ENCODE results near the gene ZC3H13. TPM values are rescaled to one million over a fixed set of nuclear protein-coding genes. Genes with fewer than 3 reads are reported as not detected.
A peak's percentile ranks its signal among the peaks of the same experiment; 100 is the strongest.

The ZC3H13 gene
- total RNA-seq, 3 donors from 2014 or later (not counting 1 experiment from before 2014, with no cell fraction given), result 54.3 to 75.3 (median 65.8) TPM

DNA sequence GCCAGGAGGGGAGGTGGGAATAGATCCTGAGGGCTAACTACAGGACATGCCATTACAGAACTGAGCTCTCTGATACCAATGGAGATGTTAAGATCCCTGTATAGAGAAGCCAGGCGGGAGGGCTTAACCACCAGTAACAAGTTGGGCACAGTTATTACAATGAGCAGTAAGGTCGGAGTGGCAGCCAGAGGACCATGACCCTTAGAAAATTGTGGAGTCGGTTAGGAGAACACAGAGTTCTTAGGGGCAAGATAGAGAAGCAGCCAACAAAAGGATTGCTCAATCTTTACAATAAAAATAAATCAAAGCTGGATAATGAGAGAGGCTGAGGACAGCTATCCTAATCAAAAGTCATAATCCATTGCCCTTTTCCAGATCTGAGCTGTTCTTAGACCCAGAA, 41.9 kb upstream of the ZC3H13 start:
- Histone ChIP-seq H3K9me3 (ENCODE audit: control insufficient read depth, insufficient read depth, low read length) (no peaks in the 10 kb centered on the region), H3K27ac (ENCODE audit: low read length) (no peak overlapping the region), H3K36me3 (ENCODE audit: control insufficient read depth, insufficient read depth, low read length) (no peaks in the 10 kb centered on the region), H3K4me3 (ENCODE audit: low read length) (no peak overlapping the region), H3K4me1 (ENCODE audit: control insufficient read depth, insufficient read depth, low read length) (no peaks in the 10 kb centered on the region), H3K27me3 (ENCODE audit: control insufficient read depth, insufficient read depth, low read length) (no peaks in the 10 kb centered on the region)
- peaks cover 14 to 46% of the 10 kb centered on the region in 2 donors for H3K27me3 Mint-ChIP-seq (ENCODE audit: low read depth in 2 of 2)
- H3K4me3 Mint-ChIP-seq, result no peak overlapping the region
- no peak overlapping the region for H3K27ac Mint-ChIP-seq
- H3K9me3 Mint-ChIP-seq, result no peaks in the 10 kb centered on the region
- no peaks in the 10 kb centered on the region for H3K36me3 Mint-ChIP-seq
- no peak for TF ChIP-seq CTCF (IDR thresholded peaks at IDR 0.05)
- peak in 1 of 3 donors; percentile 35 for ATAC-seq
- 92% methylated on average over 3 of the region's 3 CpGs for WGBS (ENCODE audit: insufficient coverage)
- intact Hi-C loops (cut with micrococcal nuclease), result no loop called here
- no peaks in the 10 kb centered on the region for H3K4me1 Mint-ChIP-seq
- DNase-seq, result no peak

DNA sequence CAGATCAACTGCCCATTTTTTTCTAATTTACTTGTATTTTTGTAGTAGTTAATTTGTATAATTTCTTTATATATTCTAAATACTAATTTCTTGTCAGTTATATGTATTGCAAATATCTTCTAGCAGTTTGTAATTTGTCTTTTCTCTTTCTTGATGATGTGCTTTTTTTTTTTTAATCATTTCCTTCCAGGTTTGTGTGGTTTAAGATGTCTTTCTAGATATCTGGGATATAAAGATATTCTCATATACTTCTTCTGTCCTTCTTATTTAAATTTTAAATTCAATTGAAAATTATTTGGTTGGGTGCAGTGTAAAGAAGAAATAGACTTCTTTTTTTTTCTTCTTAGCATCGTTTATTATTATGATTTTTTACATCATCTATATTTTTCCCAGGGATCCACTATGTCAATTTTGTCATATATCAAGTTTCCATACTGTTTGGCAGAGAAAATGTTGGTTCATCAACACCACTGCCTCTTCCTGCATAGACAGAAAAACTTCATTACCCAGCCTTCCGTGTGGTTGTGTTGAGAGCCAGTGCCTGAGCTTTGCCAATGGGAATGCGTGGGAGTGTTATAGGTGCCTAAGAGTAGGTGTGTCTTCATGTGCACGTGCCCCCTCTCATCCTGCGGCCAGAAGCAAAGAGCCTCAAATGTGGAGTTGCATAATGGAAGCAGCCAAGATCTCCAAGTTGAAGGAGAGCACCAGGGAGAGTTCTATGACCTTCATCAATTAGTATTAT, 36.4 kb upstream of the ZC3H13 start:
- no peaks in the 10 kb centered on the region for H3K4me1 Mint-ChIP-seq
- H3K4me3 Mint-ChIP-seq, result no peak overlapping the region
- no peaks in the 10 kb centered on the region for H3K9me3 Mint-ChIP-seq
- intact Hi-C loops (cut with micrococcal nuclease), result no loop called here
- Histone ChIP-seq H3K27ac (ENCODE audit: low read length) (no peak overlapping the region), H3K36me3 (ENCODE audit: control insufficient read depth, insufficient read depth, low read length) (no peaks in the 10 kb centered on the region), H3K27me3 (ENCODE audit: control insufficient read depth, insufficient read depth, low read length) (no peaks in the 10 kb centered on the region), H3K4me3 (ENCODE audit: low read length) (no peak overlapping the region), H3K4me1 (ENCODE audit: control insufficient read depth, insufficient read depth, low read length) (no peaks in the 10 kb centered on the region), H3K9me3 (ENCODE audit: control insufficient read depth, insufficient read depth, low read length) (no peaks in the 10 kb centered on the region)
- no peak overlapping the region for H3K27ac Mint-ChIP-seq
- 94% methylated on average over 4 of the region's 5 CpGs for WGBS (ENCODE audit: insufficient coverage)
- ATAC-seq (no peak), DNase-seq (no peak)
- H3K27me3 Mint-ChIP-seq (ENCODE audit: low read depth in 2 of 2), result peaks cover 14 to 45% of the 10 kb centered on the region in 2 donors
- no peak for TF ChIP-seq CTCF (IDR thresholded peaks at IDR 0.05)
- no peaks in the 10 kb centered on the region for H3K36me3 Mint-ChIP-seq

- Mint-ChIP-seq H3K9me3 (no peaks in the 10 kb centered on the region), H3K4me3 (no peak overlapping the region), H3K4me1 (no peaks in the 10 kb centered on the region), H3K27ac (no peak overlapping the region), H3K36me3 (no peaks in the 10 kb centered on the region), H3K27me3 (ENCODE audit: low read depth in 2 of 2) (peaks cover 13 to 39% of the 10 kb centered on the region in 2 donors)
- H3K27ac ChIP-seq (ENCODE audit: low read length), result no peak overlapping the region
- no peak for DNase-seq
- H3K9me3 ChIP-seq (ENCODE audit: control insufficient read depth, insufficient read depth, low read length), result no peaks in the 10 kb centered on the region
- intact Hi-C loops (cut with micrococcal nuclease), result no loop called here
- TF ChIP-seq CTCF (IDR thresholded peaks at IDR 0.05), result no peak
- no peaks in the 10 kb centered on the region for H3K36me3 ChIP-seq (ENCODE audit: control insufficient read depth, insufficient read depth, low read length)
- no peaks in the 10 kb centered on the region for H3K27me3 ChIP-seq (ENCODE audit: control insufficient read depth, insufficient read depth, low read length)
- no peak overlapping the region for H3K4me3 ChIP-seq (ENCODE audit: low read length)
- no peaks in the 10 kb centered on the region for H3K4me1 ChIP-seq (ENCODE audit: control insufficient read depth, insufficient read depth, low read length)
- ATAC-seq, result no peak
These were observed 34.9 kb upstream of the ZC3H13 start for GRCh38 chr13:46087481-46087880.

GRCh38 chr13:46086985-46087384, 34.4 kb upstream of the ZC3H13 start:
- Mint-ChIP-seq H3K4me1 (no peaks in the 10 kb centered on the region), H3K9me3 (no peaks in the 10 kb centered on the region), H3K27ac (no peak overlapping the region), H3K4me3 (no peak overlapping the region), H3K36me3 (no peaks in the 10 kb centered on the region), H3K27me3 (ENCODE audit: low read depth in 2 of 2) (peaks cover 11 to 34% of the 10 kb centered on the region in 2 donors)
- no peaks in the 10 kb centered on the region for H3K27me3 ChIP-seq (ENCODE audit: control insufficient read depth, insufficient read depth, low read length)
- no peak for ATAC-seq
- H3K9me3 ChIP-seq (ENCODE audit: control insufficient read depth, insufficient read depth, low read length), result no peaks in the 10 kb centered on the region
- DNase-seq, result no peak
- no peaks in the 10 kb centered on the region for H3K4me1 ChIP-seq (ENCODE audit: control insufficient read depth, insufficient read depth, low read length)
- H3K4me3 ChIP-seq (ENCODE audit: low read length), result no peak overlapping the region
- no peaks in the 10 kb centered on the region for H3K36me3 ChIP-seq (ENCODE audit: control insufficient read depth, insufficient read depth, low read length)
- intact Hi-C loops (cut with micrococcal nuclease), result no loop called here
- no peak overlapping the region for H3K27ac ChIP-seq (ENCODE audit: low read length)
- no peak for TF ChIP-seq CTCF (IDR thresholded peaks at IDR 0.05)
- 95% methylated on average over 9 of the region's 12 CpGs for WGBS (ENCODE audit: insufficient coverage)
